ENCODE measurements around the gene DSCAM. TPM values are rescaled to one million over a fixed set of nuclear protein-coding genes. Genes with fewer than 3 reads are reported as not detected.

DSCAM gene
- total and polyA plus RNA-seq, 10 of the 15 experiments (the other 5 are each of a cell fraction or from before 2014, with no cell fraction given): not detected

DNA sequence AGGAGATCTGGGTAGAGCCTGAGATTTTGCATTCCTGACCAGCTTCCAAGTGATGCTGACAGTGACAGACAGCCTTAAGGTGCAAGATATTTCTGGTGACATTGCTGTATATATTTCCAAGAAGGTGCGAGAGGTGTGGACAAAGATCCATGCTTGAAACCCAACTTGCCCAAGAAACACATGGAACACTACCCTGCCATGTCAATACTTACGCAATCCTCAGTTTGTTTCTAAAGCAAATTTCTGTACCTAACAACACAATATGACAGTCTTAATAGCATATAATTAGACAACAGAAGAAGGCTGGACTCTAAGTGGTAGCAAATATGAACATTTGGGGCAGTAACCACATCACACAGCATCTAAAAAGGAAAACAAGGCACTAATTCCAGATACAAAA is 260.4 kb downstream of the DSCAM start:
- H4K20me1 ChIP-seq (ENCODE audit: control insufficient read depth, insufficient read depth): no peaks in the 10 kb centered on the region
- no peaks in the 10 kb centered on the region for H3K9me3 ChIP-seq (replicated peaks; ENCODE audit: control insufficient read depth, insufficient read depth, low read length)
- H3K27ac ChIP-seq (ENCODE audit: control insufficient read depth, insufficient read depth): no peak overlapping the region
- no peak for FAIRE-seq
- intact Hi-C loops (cut with micrococcal nuclease; ENCODE audit: unreplicated experiment): no loop called here
- no peak for DNase-seq (ENCODE audit: low read depth, low spot score)
- H3K4me3 ChIP-seq: no peak overlapping the region
- H2AFZ ChIP-seq (ENCODE audit: control insufficient read depth, low read depth, low read length): no peak overlapping the region
- ChIA-PET RAD21 (ENCODE audit: unreplicated experiment) (no interaction called here), CTCF (no interaction called here), SMC1A (ENCODE audit: uncharacterized antibody, unreplicated experiment) (no interaction called here), POLR2A (no interaction called here)
- no peak for ATAC-seq
- H3K79me2 ChIP-seq (ENCODE audit: control insufficient read depth, insufficient read depth, low read length): no peaks in the 10 kb centered on the region
- no peak overlapping the region for H3K9ac ChIP-seq (ENCODE audit: control insufficient read depth, insufficient read depth, low read length)
- no peak for TF ChIP-seq POLR2AphosphoS5 (IDR thresholded peaks at IDR 0.05; ENCODE audit: low read length)
- no peak for TF ChIP-seq FOS (IDR thresholded peaks at IDR 0.05; ENCODE audit: borderline replicate concordance, extremely low read depth, insufficient read length)
- TF ChIP-seq SP1 (IDR thresholded peaks at IDR 0.05; ENCODE audit: low read depth, low read length): no peak
- no TSS peak for BruUV-seq (replicated peaks)
- no peaks in the 10 kb centered on the region for H3K36me3 ChIP-seq (ENCODE audit: control insufficient read depth in 2 of 2, insufficient read depth in 2 of 2, low read length in 1 of 2)
- no peaks in the 10 kb centered on the region for H3K27me3 ChIP-seq (replicated peaks in 1 of 2; ENCODE audit: control insufficient read depth in 2 of 2, insufficient read depth in 2 of 2, low read length in 1 of 2)
- no peaks in the 10 kb centered on the region for H3K4me1 ChIP-seq (ENCODE audit: control insufficient read depth, insufficient read depth, low read length)
- WGBS (ENCODE audit: insufficient coverage, insufficient replicate concordance, low lambda C conversion rate, missing lambda C conversion rate): 17% methylated on average over 2 of the region's 2 CpGs
- no peak overlapping the region for H3K4me2 ChIP-seq (ENCODE audit: control insufficient read depth, insufficient read depth)
- in situ Hi-C loops (cut with MboI): no loop called here

DNA sequence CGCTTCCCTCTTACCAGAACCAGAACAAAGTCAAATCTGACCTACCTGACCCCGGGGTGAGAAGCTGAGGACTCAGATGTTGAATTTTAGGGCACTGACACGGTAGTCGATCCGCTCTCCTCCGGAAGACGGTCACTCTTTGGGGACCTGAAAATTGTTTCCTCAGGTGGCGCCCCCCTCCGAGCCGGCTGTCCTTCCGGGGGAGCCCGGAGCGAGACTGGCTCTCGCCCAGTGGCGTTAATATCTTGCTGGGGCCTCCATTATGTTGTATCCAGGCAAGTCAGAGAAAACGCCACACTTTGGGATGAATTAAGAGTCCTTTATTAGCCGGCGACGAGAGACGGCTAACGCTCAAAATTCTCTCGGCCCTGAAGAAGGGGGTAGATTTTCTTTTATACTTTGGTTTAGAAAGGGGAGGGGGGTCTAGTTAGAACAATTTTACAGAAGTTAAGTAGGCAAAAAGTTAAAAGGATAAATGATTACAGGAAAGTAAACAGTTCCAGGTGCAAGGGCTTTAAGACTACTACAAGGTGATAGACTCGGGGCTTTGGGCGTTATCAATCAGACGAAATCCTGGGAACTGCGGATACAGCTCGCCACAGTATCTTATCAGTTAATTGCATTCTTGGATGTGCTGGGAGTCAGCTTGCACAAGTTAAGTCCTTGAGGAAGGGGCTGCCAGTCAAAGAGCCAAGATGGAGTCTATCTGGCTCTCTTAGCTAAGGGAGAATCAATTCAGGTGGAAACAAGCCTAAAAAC is 269.5 kb downstream of the DSCAM start:
- ChIA-PET CTCF (no interaction called here), SMC1A (ENCODE audit: uncharacterized antibody, unreplicated experiment) (no interaction called here)
- TF ChIP-seq BCL11A (IDR thresholded peaks at IDR 0.05; ENCODE audit: low read depth, low read length) (no peak), PML (IDR thresholded peaks at IDR 0.05; ENCODE audit: low read length) (no peak), RCOR1 (conservative IDR thresholded peaks at IDR 0.05; ENCODE audit: low read depth, low read length) (no peak), RUNX3 (IDR thresholded peaks at IDR 0.05; ENCODE audit: low read length) (no peak), RB1 (IDR thresholded peaks at IDR 0.05; ENCODE audit: borderline replicate concordance) (no peak), GATAD2B (conservative IDR thresholded peaks at IDR 0.05; ENCODE audit: low read depth) (no peak), CEBPB (IDR thresholded peaks at IDR 0.05; ENCODE audit: borderline replicate concordance in 1 of 2, low read depth in 2 of 2, low read length in 2 of 2) (no peak)
- TF ChIP-seq, protein P1, sequence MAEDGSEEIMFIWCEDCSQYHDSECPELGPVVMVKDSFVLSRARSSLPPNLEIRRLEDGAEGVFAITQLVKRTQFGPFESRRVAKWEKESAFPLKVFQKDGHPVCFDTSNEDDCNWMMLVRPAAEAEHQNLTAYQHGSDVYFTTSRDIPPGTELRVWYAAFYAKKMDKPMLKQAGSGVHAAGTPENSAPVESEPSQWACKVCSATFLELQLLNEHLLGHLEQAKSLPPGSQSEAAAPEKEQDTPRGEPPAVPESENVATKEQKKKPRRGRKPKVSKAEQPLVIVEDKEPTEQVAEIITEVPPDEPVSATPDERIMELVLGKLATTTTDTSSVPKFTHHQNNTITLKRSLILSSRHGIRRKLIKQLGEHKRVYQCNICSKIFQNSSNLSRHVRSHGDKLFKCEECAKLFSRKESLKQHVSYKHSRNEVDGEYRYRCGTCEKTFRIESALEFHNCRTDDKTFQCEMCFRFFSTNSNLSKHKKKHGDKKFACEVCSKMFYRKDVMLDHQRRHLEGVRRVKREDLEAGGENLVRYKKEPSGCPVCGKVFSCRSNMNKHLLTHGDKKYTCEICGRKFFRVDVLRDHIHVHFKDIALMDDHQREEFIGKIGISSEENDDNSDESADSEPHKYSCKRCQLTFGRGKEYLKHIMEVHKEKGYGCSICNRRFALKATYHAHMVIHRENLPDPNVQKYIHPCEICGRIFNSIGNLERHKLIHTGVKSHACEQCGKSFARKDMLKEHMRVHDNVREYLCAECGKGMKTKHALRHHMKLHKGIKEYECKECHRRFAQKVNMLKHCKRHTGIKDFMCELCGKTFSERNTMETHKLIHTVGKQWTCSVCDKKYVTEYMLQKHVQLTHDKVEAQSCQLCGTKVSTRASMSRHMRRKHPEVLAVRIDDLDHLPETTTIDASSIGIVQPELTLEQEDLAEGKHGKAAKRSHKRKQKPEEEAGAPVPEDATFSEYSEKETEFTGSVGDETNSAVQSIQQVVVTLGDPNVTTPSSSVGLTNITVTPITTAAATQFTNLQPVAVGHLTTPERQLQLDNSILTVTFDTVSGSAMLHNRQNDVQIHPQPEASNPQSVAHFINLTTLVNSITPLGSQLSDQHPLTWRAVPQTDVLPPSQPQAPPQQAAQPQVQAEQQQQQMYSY (CRISPR knock-in tag; IDR thresholded peaks at IDR 0.05): no peak

More for the DNA sequence above, 269.5 kb downstream of the DSCAM start:
- H4K20me1 ChIP-seq (ENCODE audit: control insufficient read depth, insufficient read depth): no peaks in the 10 kb centered on the region
- H3K4me1 ChIP-seq (ENCODE audit: control insufficient read depth, insufficient read depth, low read length): no peaks in the 10 kb centered on the region
- FAIRE-seq (no peak), ATAC-seq (no peak), DNase-seq (ENCODE audit: low read depth, low spot score) (no peak)
- H3K27me3 ChIP-seq (replicated peaks in 1 of 2; ENCODE audit: control insufficient read depth in 2 of 2, insufficient read depth in 2 of 2, low read length in 1 of 2): no peaks in the 10 kb centered on the region
- no TSS peak for BruUV-seq (replicated peaks)
- H3K4me3 ChIP-seq: no peak overlapping the region
- no peak overlapping the region for H2AFZ ChIP-seq (ENCODE audit: control insufficient read depth, low read depth, low read length)
- in situ Hi-C loops (cut with MboI) (no loop called here), intact Hi-C loops (cut with micrococcal nuclease; ENCODE audit: unreplicated experiment) (no loop called here)
- RAD21 ChIA-PET (ENCODE audit: unreplicated experiment): no interaction called here
- H3K79me2 ChIP-seq (ENCODE audit: control insufficient read depth, insufficient read depth, low read length): no peaks in the 10 kb centered on the region
- no peaks in the 10 kb centered on the region for H3K9me3 ChIP-seq (replicated peaks; ENCODE audit: control insufficient read depth, insufficient read depth, low read length)
- POLR2A ChIA-PET: no interaction called here
- H3K27ac ChIP-seq (ENCODE audit: control insufficient read depth, insufficient read depth): no peak overlapping the region
- no peaks in the 10 kb centered on the region for H3K36me3 ChIP-seq (ENCODE audit: control insufficient read depth in 2 of 2, insufficient read depth in 2 of 2, low read length in 1 of 2)
- 76% methylated on average over 27 of the region's 27 CpGs for WGBS (ENCODE audit: insufficient coverage, insufficient replicate concordance, low lambda C conversion rate, missing lambda C conversion rate)
- no peak overlapping the region for H3K9ac ChIP-seq (ENCODE audit: control insufficient read depth, insufficient read depth, low read length)
- no peak overlapping the region for H3K4me2 ChIP-seq (ENCODE audit: control insufficient read depth, insufficient read depth)

All from GM12878 (cell line).